ENCODE data around the gene BEND3.

GRCh38 chr6:107118976-107119375 lies 3.7 kb upstream of the BEND3 start:
- TF ChIP-seq POLR2A (IDR thresholded peaks at IDR 0.05) (no peak), CTCF (IDR thresholded peaks at IDR 0.05) (no peak)

All from Peyer's patch (tissue), 4 donors.